Progenitor cell of endocrine pancreas (in vitro differentiated cells): Measurements from ENCODE around the gene FBXL16. TPM values are rescaled to one million over a fixed set of nuclear protein-coding genes. Genes with fewer than 3 reads are reported as not detected.
A peak's percentile ranks its signal among the peaks of the same experiment; 100 is the strongest.

Source experiments
- DNase-seq: peaks from one replicate; pipeline ENCODE4 v3.0.0; 2021; ENCODE audit warnings: low spot score; ENCODE audit not compliant: unreplicated experiment
- H3K27ac Mint-ChIP-seq: 2 replicates; pipeline ENCODE4 v1.8.0; 2021; ENCODE audit warnings: mild to moderate bottlenecking, moderate library complexity, mixed read lengths
- H3K27me3 Mint-ChIP-seq: 2 replicates; pipeline ENCODE4 v1.8.0; 2021; ENCODE audit warnings: mixed read lengths
- H3K36me3 Mint-ChIP-seq: 2 replicates; pipeline ENCODE4 v1.8.0; 2022; ENCODE audit warnings: mixed read lengths; ENCODE audit not compliant: insufficient read depth
- H3K4me1 Mint-ChIP-seq: 2 replicates; pipeline ENCODE4 v1.8.0; 2021; ENCODE audit warnings: low read depth, mixed read lengths
- H3K4me3 Mint-ChIP-seq: 2 replicates; pipeline ENCODE4 v1.8.0; 2021; ENCODE audit warnings: low read depth, mild to moderate bottlenecking, moderate library complexity, mixed read lengths
- H3K9me3 Mint-ChIP-seq: 2 replicates; pipeline ENCODE4 v1.8.0; 2021; ENCODE audit warnings: low read depth, mixed read lengths
- CTCF ChIP-seq: fragments of 200-600 bp; sonication (generic); IDR thresholded peaks from one replicate; pipeline ENCODE4 v1.5.0; 2021; ENCODE audit warnings: antibody characterized with exemption, mild to moderate bottlenecking; ENCODE audit not compliant: unreplicated experiment
- total RNA-seq: library from RNA; stranded (reverse); gene quantifications from 2 replicates; pipeline ENCODE4 v1.2.1, GENCODE V29; 2021

FBXL16 gene
- total RNA-seq, 1 donor from 2014 or later = 4.3 TPM

- Mint-ChIP-seq H3K36me3 (peaks cover 3% of the 10 kb centered on the region), H3K27me3 (peaks cover 23% of the 10 kb centered on the region), H3K27ac (no peak overlapping the region), H3K4me3 (peak overlapping the region; percentile 85), H3K4me1 (peaks cover 7% of the 10 kb centered on the region), H3K9me3 (no peaks in the 10 kb centered on the region)
- TF ChIP-seq CTCF = no peak
- DNase-seq = no peak
These were observed 16.3 kb downstream of the FBXL16 start for GRCh38 chr16:689175-689897.

DNA sequence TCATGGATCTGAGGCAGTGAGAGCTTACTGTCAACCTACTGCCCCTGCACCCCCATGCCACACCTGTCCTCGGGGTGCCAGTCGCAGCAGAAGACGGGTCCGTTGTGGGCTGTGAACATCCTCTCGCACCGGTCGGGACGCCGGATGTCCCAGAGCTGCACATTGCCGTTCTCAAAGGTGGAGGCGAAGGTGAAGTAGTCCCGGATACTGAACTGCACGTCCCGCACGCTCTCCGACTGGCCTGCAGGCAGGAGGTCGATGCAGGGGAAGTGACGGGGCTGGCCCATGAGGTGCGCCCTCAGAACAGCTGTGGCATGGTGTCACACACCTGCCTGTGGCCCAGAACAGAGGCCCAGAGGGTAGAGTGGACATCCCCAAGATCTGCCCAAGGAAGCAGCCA is 18.1 kb downstream of the FBXL16 start:
- Mint-ChIP-seq H3K27ac (no peak overlapping the region), H3K4me1 (peaks cover 8% of the 10 kb centered on the region), H3K4me3 (no peak overlapping the region), H3K36me3 (peaks cover 4% of the 10 kb centered on the region), H3K9me3 (no peaks in the 10 kb centered on the region), H3K27me3 (peaks cover 13% of the 10 kb centered on the region)
- TF ChIP-seq CTCF = no peak
- DNase-seq = no peak

- no peak for TF ChIP-seq CTCF
- no peak for DNase-seq
- H3K27me3 Mint-ChIP-seq = peaks cover 5% of the 10 kb centered on the region
- peaks cover 9% of the 10 kb centered on the region for H3K36me3 Mint-ChIP-seq
- peak overlapping the region; percentile 45 for H3K4me3 Mint-ChIP-seq
- H3K9me3 Mint-ChIP-seq = no peaks in the 10 kb centered on the region
- peaks cover 11% of the 10 kb centered on the region for H3K4me1 Mint-ChIP-seq
- no peak overlapping the region for H3K27ac Mint-ChIP-seq
These were observed 18.9 kb downstream of the FBXL16 start for GRCh38 chr16:686459-687260.

DNA sequence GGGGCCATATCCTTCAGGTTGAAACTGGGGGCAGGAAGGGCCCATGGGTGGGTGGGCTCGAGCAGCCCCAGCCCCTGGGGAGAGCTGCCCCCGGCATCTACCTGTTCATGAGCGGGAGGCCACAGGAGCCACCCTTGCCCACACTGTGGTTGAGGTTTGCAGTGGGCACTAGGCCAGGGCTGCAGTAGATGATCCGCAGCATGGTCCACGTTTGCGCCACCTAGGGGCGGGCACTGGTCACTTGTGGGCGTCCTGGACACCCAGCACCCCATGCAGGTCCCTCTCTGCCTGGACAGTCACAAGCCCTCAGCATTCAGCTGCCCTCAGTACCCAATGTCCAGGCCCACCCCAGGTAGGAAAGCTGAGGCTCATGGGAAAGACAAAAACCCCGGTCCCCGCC is 19.6 kb downstream of the FBXL16 start:
- no peaks in the 10 kb centered on the region for H3K9me3 Mint-ChIP-seq
- H3K27ac Mint-ChIP-seq = no peak overlapping the region
- H3K4me1 Mint-ChIP-seq = peaks cover 15% of the 10 kb centered on the region
- H3K36me3 Mint-ChIP-seq = peaks cover 10% of the 10 kb centered on the region
- TF ChIP-seq CTCF = peak; percentile 52
- DNase-seq = no peak
- H3K4me3 Mint-ChIP-seq = peak overlapping the region; percentile 45
- peaks cover 2% of the 10 kb centered on the region for H3K27me3 Mint-ChIP-seq

DNA sequence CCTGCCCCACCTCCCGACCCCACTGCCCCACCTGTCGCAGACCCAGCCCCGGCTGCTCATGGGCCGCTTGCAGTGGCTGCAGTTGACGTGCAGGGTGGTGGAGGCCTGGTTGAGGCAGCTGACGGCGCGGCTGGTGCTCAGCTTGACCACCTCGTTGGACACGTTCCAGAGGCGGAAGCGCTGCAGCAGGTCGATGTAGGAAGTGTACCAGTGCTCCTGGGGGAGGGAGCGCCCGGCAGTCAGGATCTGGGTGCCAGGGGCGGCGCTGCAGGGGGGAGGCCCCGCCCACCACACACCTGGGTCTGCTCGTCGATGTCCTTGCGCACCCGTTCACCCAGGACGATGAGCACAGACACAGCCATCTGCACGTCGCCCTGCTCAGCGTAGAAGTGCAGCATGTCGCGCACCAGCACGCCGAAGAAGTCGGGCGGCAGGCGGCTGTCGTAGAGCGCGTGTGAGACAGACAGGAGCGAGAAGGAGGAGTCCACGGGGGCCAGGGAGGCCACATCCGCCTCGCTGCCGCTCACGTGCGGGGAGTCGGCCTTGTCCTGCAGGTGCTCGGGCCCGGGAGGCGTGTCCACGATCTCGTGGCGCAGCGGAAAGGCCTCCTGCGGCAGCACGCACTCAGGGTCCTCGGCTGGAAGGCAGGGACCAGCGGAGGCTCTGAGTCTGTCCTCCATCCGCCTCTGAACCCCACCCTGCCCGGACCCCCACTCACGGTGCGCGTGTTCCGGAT is 20.5 kb downstream of the FBXL16 start:
- TF ChIP-seq CTCF = no peak
- Mint-ChIP-seq H3K27ac (no peak overlapping the region), H3K36me3 (peaks cover 10% of the 10 kb centered on the region), H3K4me3 (no peak overlapping the region), H3K27me3 (no peaks in the 10 kb centered on the region), H3K4me1 (peaks cover 16% of the 10 kb centered on the region), H3K9me3 (no peaks in the 10 kb centered on the region)
- no peak for DNase-seq
